H1 (cell line): Measurements from ENCODE around the gene ADCK1. TPM values are rescaled to one million over a fixed set of nuclear protein-coding genes. Genes with fewer than 3 reads are reported as not detected.

ENCODE experiments used
- CTCF ChIA-PET: fragments of 300-600 bp; sonication (Branson Sonifier 250); formaldehyde crosslinking; loops from one replicate; lab custom pipeline; 2021; ENCODE audit not compliant: partially characterized antibody; lab: Charles Lee
- POLR2A ChIA-PET: fragments of 300-600 bp; sonication (Branson Sonifier 250); formaldehyde crosslinking; loops from one replicate; lab custom pipeline; 2021; ENCODE audit warnings: inconsistent platforms; ENCODE audit not compliant: partially characterized antibody; lab: Charles Lee
- DNase-seq, 2 experiments: peaks; one replicate each; pipeline versions ENCODE4 v3.0.0 to v3.0.0-alpha.2; 2010 to 2022; ENCODE audit warnings: low spot score in 2 of 2, low read depth in 1 of 2, mixed read lengths in 1 of 2
- FAIRE-seq: peaks from 2 replicates; lab custom pipeline; 2011; peaks lifted over from hg19 to GRCh38; lab: Jason Lieb, UNC
- H2AFZ ChIP-seq: 2 replicates; pipeline ENCODE4 v1.8.1; 2012; ENCODE audit warnings: low read length, inconsistent platforms
- H2AK5ac ChIP-seq: 2 replicates; pipeline ENCODE4 v1.6.1; 2013; ENCODE audit warnings: low read depth, low read length
- H2BK120ac ChIP-seq: replicated peaks from 2 replicates; pipeline ENCODE3; 2013; ENCODE audit warnings: low read depth, low read length, inconsistent platforms
- H2BK12ac ChIP-seq: 2 replicates; pipeline ENCODE4 v1.6.1; 2013; ENCODE audit warnings: low read depth, low read length
- H2BK15ac ChIP-seq: 2 replicates; pipeline ENCODE4 v1.6.1; 2013; ENCODE audit warnings: low read length
- H2BK20ac ChIP-seq: 2 replicates; pipeline ENCODE4 v1.6.1; 2013; ENCODE audit warnings: low read length
- H2BK5ac ChIP-seq: 2 replicates; pipeline ENCODE4 v1.6.1; 2013; ENCODE audit warnings: low read depth, low read length
- H3K14ac ChIP-seq: 2 replicates; pipeline ENCODE4 v1.6.1; 2013; ENCODE audit warnings: inconsistent platforms; ENCODE audit not compliant: insufficient read length
- H3K18ac ChIP-seq: 2 replicates; pipeline ENCODE4 v1.6.1; 2013; ENCODE audit warnings: low read length; ENCODE audit errors: extremely low read depth
- H3K23ac ChIP-seq: 2 replicates; pipeline ENCODE4 v1.6.1; 2013; ENCODE audit warnings: inconsistent platforms; ENCODE audit not compliant: insufficient read length
- H3K23me2 ChIP-seq: 2 replicates; pipeline ENCODE4 v1.6.1; 2013; ENCODE audit warnings: low read depth, low read length
- H3K27ac ChIP-seq: 2 replicates; pipeline ENCODE4 v1.6.1; 2011; ENCODE audit warnings: low read depth, low read length, inconsistent platforms
- H3K27me3 ChIP-seq, 4 experiments: replicated peaks in 1 of 4; 1 replicate in 1 of 4; 2 replicates in 3 of 4; pipeline versions ENCODE4 v1.6.1 to v1.8.1; 2011 to 2013; ENCODE audit warnings: low read length in 3 of 4, mild to moderate bottlenecking in 3 of 4, inconsistent platforms in 2 of 4, mixed read lengths in 2 of 4, moderate library complexity in 1 of 4; ENCODE audit not compliant: control insufficient read depth in 3 of 4, insufficient read depth in 3 of 4; ENCODE audit errors: extremely low read depth in 1 of 4
- H3K36me3 ChIP-seq, 4 experiments: 2 replicates each; pipeline versions ENCODE4 v1.6.1 to v1.8.1; 2011 to 2013; ENCODE audit warnings: mild to moderate bottlenecking in 4 of 4, low read length in 3 of 4, moderate library complexity in 2 of 4, control low read depth in 1 of 4, inconsistent platforms in 1 of 4; ENCODE audit not compliant: insufficient read depth in 4 of 4, control insufficient read depth in 2 of 4
- H3K4ac ChIP-seq: replicated peaks from 2 replicates; pipeline ENCODE3; 2013; ENCODE audit warnings: low read length, low read depth, mixed read lengths, inconsistent platforms; ENCODE audit not compliant: insufficient read length
- H3K4me1 ChIP-seq, 4 experiments: replicated peaks in 1 of 4; 1 replicate in 1 of 4; 2 replicates in 3 of 4; pipeline versions ENCODE4 v1.6.1 to v1.8.1; 2011 to 2013; ENCODE audit warnings: low read length in 3 of 4, inconsistent platforms in 2 of 4, mixed read lengths in 1 of 4; ENCODE audit not compliant: insufficient read depth in 4 of 4, control insufficient read depth in 3 of 4
- H3K4me2 ChIP-seq, 2 experiments: 2 replicates each; pipeline versions ENCODE4 v1.6.1 to v1.8.1; 2011 to 2013; ENCODE audit warnings: low read depth in 2 of 2, low read length in 2 of 2, control low read depth in 1 of 2, inconsistent platforms in 1 of 2, mild to moderate bottlenecking in 1 of 2; ENCODE audit not compliant: insufficient read depth in 1 of 2
- H3K4me3 ChIP-seq, 4 experiments: fragments of 200-600, 300-600 bp in 1 of 4; sonication (generic), shearing (Covaris generic), sonication (Bioruptor Twin) in 1 of 4; 2 replicates each; pipeline versions ENCODE4 v1.5.1 to v1.8.1; 2011 to 2016; ENCODE audit warnings: low read length in 4 of 4, low read depth in 3 of 4, control low read depth in 2 of 4, inconsistent platforms in 2 of 4, mild to moderate bottlenecking in 2 of 4, mixed read lengths in 1 of 4, moderate library complexity in 1 of 4; ENCODE audit not compliant: insufficient read depth in 2 of 4; ENCODE audit errors: extremely low read depth in 1 of 4
- H3K56ac ChIP-seq: replicated peaks from 2 replicates; pipeline ENCODE3; 2013; ENCODE audit warnings: low read depth, mild to moderate bottlenecking, mixed read lengths, low read length, inconsistent platforms; ENCODE audit not compliant: insufficient read length
- H3K79me1 ChIP-seq: 2 replicates; pipeline ENCODE4 v1.6.1; 2013; ENCODE audit warnings: low read depth, low read length, control low read depth
- H3K79me2 ChIP-seq, 2 experiments: 2 replicates each; pipeline versions ENCODE4 v1.6.1 to v1.8.1; 2012 to 2013; ENCODE audit warnings: low read length in 2 of 2, mild to moderate bottlenecking in 2 of 2, inconsistent platforms in 1 of 2; ENCODE audit not compliant: insufficient read depth in 2 of 2, control insufficient read depth in 1 of 2
- H3K9ac ChIP-seq, 4 experiments: replicated peaks in 1 of 4; 1 replicate in 1 of 4; 2 replicates in 3 of 4; pipeline versions ENCODE4 v1.6.1 to v1.8.1; 2011 to 2013; ENCODE audit warnings: low read depth in 3 of 4, low read length in 3 of 4, control low read depth in 2 of 4, mild to moderate bottlenecking in 2 of 4, moderate library complexity in 2 of 4, inconsistent platforms in 1 of 4; ENCODE audit errors: extremely low read depth in 1 of 4
- H3K9me3 ChIP-seq, 2 experiments: 2 replicates each; pipeline versions ENCODE4 v1.6.1 to v1.8.1; 2012 to 2013; ENCODE audit warnings: mild to moderate bottlenecking in 2 of 2, moderate library complexity in 2 of 2, control low read depth in 1 of 2, inconsistent platforms in 1 of 2, low read depth in 1 of 2, low read length in 1 of 2, mixed read lengths in 1 of 2; ENCODE audit not compliant: insufficient read depth in 2 of 2
- H4K20me1 ChIP-seq, 2 experiments: replicated peaks in 1 of 2; 2 replicates each; pipeline versions ENCODE3 to v1.8.1; 2011 to 2013; ENCODE audit warnings: inconsistent platforms in 2 of 2, low read length in 2 of 2, mild to moderate bottlenecking in 1 of 2; ENCODE audit not compliant: insufficient read depth in 2 of 2, control insufficient read depth in 1 of 2
- H4K5ac ChIP-seq: 2 replicates; pipeline ENCODE4 v1.6.1; 2013; ENCODE audit warnings: low read length, low read depth, mixed read lengths, inconsistent platforms; ENCODE audit not compliant: insufficient read length
- H4K8ac ChIP-seq: 2 replicates; pipeline ENCODE4 v1.8.0; 2013; ENCODE audit warnings: mild to moderate bottlenecking, moderate library complexity, low read length, inconsistent platforms; ENCODE audit not compliant: insufficient read depth; ENCODE audit errors: extremely low read depth
- H4K91ac ChIP-seq: replicated peaks from 2 replicates; pipeline ENCODE3; 2013; ENCODE audit warnings: low read length, mixed read lengths, inconsistent platforms; ENCODE audit not compliant: insufficient read length
- EGR1 ChIP-seq: IDR thresholded peaks from 2 replicates; pipeline ENCODE4 v1.6.1; 2011; ENCODE audit warnings: low read depth, low read length, borderline replicate concordance
- FOSL1 ChIP-seq: IDR thresholded peaks from 2 replicates; pipeline ENCODE4 v1.6.1; 2011; ENCODE audit warnings: mild to moderate bottlenecking, low read depth, low read length, moderate library complexity; ENCODE audit not compliant: insufficient read depth
- JUN ChIP-seq: IDR thresholded peaks from 2 replicates; pipeline ENCODE4 v1.6.1; 2011; ENCODE audit warnings: low read depth, mild to moderate bottlenecking, improper control_type of control experiment, low read length
- SIRT6 ChIP-seq: IDR thresholded peaks from one replicate; pipeline ENCODE4 v1.7.1; 2012; ENCODE audit warnings: low read length, inconsistent platforms
- WGBS, 2 experiments: shearing (Covaris generic) in 1 of 2; methylation state at CpG; one replicate each; pipeline versions ENCODE4 v1.1.6 to v1.1.7; 2013 to 2015; ENCODE audit warnings: low lambda C conversion rate in 2 of 2, mixed read lengths in 2 of 2, inconsistent platforms in 1 of 2, low coverage in 1 of 2, missing lambda C conversion rate in 1 of 2; ENCODE audit not compliant: insufficient replicate concordance in 2 of 2, insufficient coverage in 1 of 2, insufficient read length in 1 of 2; ENCODE audit errors: extremely low coverage in 1 of 2, missing lambda C conversion rate in 1 of 2; 5-methylcytosine and 5-hydroxymethylcytosine counted together
- polyA plus RNA-seq, 7 experiments: library from polyadenylated mRNA; depleted of rRNA in 3 of 7; stranded (reverse) in 5 of 7; unstranded in 2 of 7; fragments of >200 nt in 5 of 7; fragments of 200-250 nt in 2 of 7; gene quantifications; 1 replicate in 5 of 7; 2 replicates in 1 of 7; 4 replicates in 1 of 7; pipeline versions ENCODE4 v1.2.1 to v1.2.3, GENCODE V29; 2011 to 2013; ENCODE audit warnings: missing spikeins in 2 of 7, mixed read lengths in 2 of 7
- total RNA-seq: library from RNA; stranded (reverse); fragmentation: NEBNext Ultra II Directional; extraction: Animal tissue kit (Norgen Biotek cat#: 25700); gene quantifications from 2 replicates; pipeline ENCODE4 v1.2.1, GENCODE V29; 2021

ADCK1 gene
- total and polyA plus RNA-seq, 2 of the 8 experiments (the other 6 are each of a cell fraction or from before 2014, with no cell fraction given), result 11.0 to 16.8 TPM

DNA sequence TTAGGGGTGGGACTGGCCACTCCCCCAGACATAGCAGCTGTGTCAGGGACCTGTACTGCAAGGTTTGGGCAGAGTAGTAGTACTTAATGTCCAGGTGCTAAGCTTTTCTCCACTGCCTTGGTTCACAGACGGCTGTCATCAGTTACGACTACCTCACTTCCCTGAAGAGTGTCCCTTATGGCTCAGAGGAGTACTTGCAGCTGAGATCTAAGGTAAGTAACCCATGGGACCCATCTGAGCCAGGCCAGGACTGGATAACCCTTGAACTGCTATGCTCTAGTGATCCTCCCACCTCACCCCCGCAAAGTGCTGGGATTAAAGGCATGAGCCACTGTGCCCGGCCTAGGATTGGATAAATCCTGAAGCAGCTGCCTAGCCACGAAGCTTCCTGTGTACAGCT is 22.4 kb downstream of the ADCK1 start:
- Histone ChIP-seq H2BK20ac (no peak overlapping the region), H3K23me2 (no peaks in the 10 kb centered on the region), H4K20me1 (no peaks in the 10 kb centered on the region), H3K36me3 (peaks cover 0 to 3% (median 2%) of the 10 kb centered on the region in 4 experiments; a peak in 3 of 8 replicates), H3K4ac (no peak overlapping the region), H3K4me1 (no peaks in the 10 kb centered on the region), H2AK5ac (no peak overlapping the region), H4K5ac (no peak overlapping the region), H3K23ac (no peak overlapping the region), H3K4me3 (no peak overlapping the region), H2BK15ac (no peak overlapping the region), H3K56ac (no peak overlapping the region), H4K8ac (no peak overlapping the region), H3K79me2 (no peaks in the 10 kb centered on the region), H3K27ac (no peak overlapping the region), H3K79me1 (no peaks in the 10 kb centered on the region), H3K27me3 (no peaks in the 10 kb centered on the region), H2BK5ac (no peak overlapping the region), H3K9ac (no peak overlapping the region), H3K9me3 (no peaks in the 10 kb centered on the region), H3K4me2 (no peak overlapping the region), H2AFZ (no peak overlapping the region), H3K14ac (no peak overlapping the region), H2BK12ac (no peak overlapping the region), H4K91ac (no peak overlapping the region), H2BK120ac (no peak overlapping the region), H3K18ac (no peak overlapping the region)
- FAIRE-seq, result no peak
- WGBS, 2 experiments, result 85% methylated on average over 5 of the region's 5 CpGs; no CpG with 5 or more reads in 1 of the 2 experiments
- CTCF ChIA-PET, result interaction anchor here (0.6 to 3.5 kb wide), 7 partner anchors 20 to 161 kb away, joined by 3 to 12 read pairs (median 3); partner anchors contain the start of genes ADCK1 and SNW1
- no peak for DNase-seq
- POLR2A ChIA-PET, result no interaction called here
- no peak for TF ChIP-seq JUN
- no peak for TF ChIP-seq EGR1
- TF ChIP-seq SIRT6, result no peak
- no peak for TF ChIP-seq FOSL1
